Measurements from ENCODE around the gene CADM2. TPM values are rescaled to one million over a fixed set of nuclear protein-coding genes. Genes with fewer than 3 reads are reported as not detected.

The CADM2 gene
- total RNA-seq, 1 experiment from 2014 or later = 0.47 TPM

GRCh38 chr3:85672761-85673160 is 714.0 kb downstream of the CADM2 start:
- no peaks in the 10 kb centered on the region for H3K9me3 ChIP-seq (ENCODE audit: low read length)
- no peak overlapping the region for H2AFZ ChIP-seq (ENCODE audit: low read length)
- no peaks in the 10 kb centered on the region for H3K79me2 ChIP-seq (ENCODE audit: low read length)
- BruUV-seq (replicated peaks) = no TSS peak
- ATAC-seq (no peak), DNase-seq (no peak)
- H3K9ac ChIP-seq (ENCODE audit: low read length) = no peak overlapping the region
- intact Hi-C loops (cut with micrococcal nuclease) = no loop called here
- ChIA-PET CTCF (no interaction called here), POLR2A (ENCODE audit: unreplicated experiment) (no interaction called here)
- no peaks in the 10 kb centered on the region for H3F3A ChIP-seq (ENCODE audit: low read length, unreplicated experiment)
- H3K4me2 ChIP-seq (ENCODE audit: low read length) = no peak overlapping the region
- no peaks in the 10 kb centered on the region for H3K27me3 ChIP-seq (ENCODE audit: low read length)
- no peaks in the 10 kb centered on the region for H4K20me1 ChIP-seq (ENCODE audit: low read length)
- H3K4me1 ChIP-seq (ENCODE audit: insufficient read depth, low read length) = peaks cover 3% of the 10 kb centered on the region
- TF ChIP-seq EZH2 (IDR thresholded peaks at IDR 0.05; ENCODE audit: low read length, unreplicated experiment) (no peak), CTCF (conservative IDR thresholded peaks at IDR 0.05; ENCODE audit: low read depth, low read length) (no peak), EZH2phosphoT487 (IDR thresholded peaks at IDR 0.05; ENCODE audit: borderline replicate concordance, low read length) (no peak)
- no peaks in the 10 kb centered on the region for H3K9me2 ChIP-seq (replicated peaks; ENCODE audit: low read length)
- H3K27ac ChIP-seq (ENCODE audit: low read length) = no peak overlapping the region
- H3K4me3 ChIP-seq (ENCODE audit: low read length) = no peak overlapping the region
- H3K36me3 ChIP-seq (ENCODE audit: low read depth, low read length) = no peaks in the 10 kb centered on the region

- BruUV-seq (replicated peaks) = no TSS peak
- intact Hi-C loops (cut with micrococcal nuclease) = loop anchor here (2.0 kb wide), 1 partner anchor 80 kb away; no protein-coding TSS in a partner anchor
- Histone ChIP-seq H3K27ac (ENCODE audit: low read length) (peak overlapping the region; percentile 39), H3K9ac (ENCODE audit: low read length) (no peak overlapping the region), H3K36me3 (ENCODE audit: low read depth, low read length) (no peaks in the 10 kb centered on the region), H2AFZ (ENCODE audit: low read length) (no peak overlapping the region), H3K79me2 (ENCODE audit: low read length) (no peaks in the 10 kb centered on the region), H3K9me3 (ENCODE audit: low read length) (no peaks in the 10 kb centered on the region), H3K27me3 (ENCODE audit: low read length) (no peaks in the 10 kb centered on the region), H3K4me1 (ENCODE audit: insufficient read depth, low read length) (peaks cover 20% of the 10 kb centered on the region), H3K4me3 (ENCODE audit: low read length) (no peak overlapping the region), H3F3A (ENCODE audit: low read length, unreplicated experiment) (no peaks in the 10 kb centered on the region), H3K9me2 (replicated peaks; ENCODE audit: low read length) (no peaks in the 10 kb centered on the region), H3K4me2 (ENCODE audit: low read length) (no peak overlapping the region; the same call in 1 of the 2 replicates), H4K20me1 (ENCODE audit: low read length) (no peaks in the 10 kb centered on the region)
- DNase-seq (peak; percentile 90), ATAC-seq (peak; percentile 94)
- CTCF ChIA-PET = no interaction called here
- POLR2A ChIA-PET (ENCODE audit: unreplicated experiment) = interaction anchor here (0.6 kb wide), 1 partner anchor 637 kb away, joined by 3 read pairs; no protein-coding TSS in a partner anchor
- TF ChIP-seq CTCF (conservative IDR thresholded peaks at IDR 0.05; ENCODE audit: low read depth, low read length) (no peak), EZH2 (IDR thresholded peaks at IDR 0.05; ENCODE audit: low read length, unreplicated experiment) (no peak), EZH2phosphoT487 (IDR thresholded peaks at IDR 0.05; ENCODE audit: borderline replicate concordance, low read length) (no peak)
These were observed 719.9 kb downstream of the CADM2 start for GRCh38 chr3:85678713-85679112.

GRCh38 chr3:85681906-85682305 is 723.1 kb downstream of the CADM2 start:
- no peak for ATAC-seq
- no peak overlapping the region for H2AFZ ChIP-seq (ENCODE audit: low read length)
- no TSS peak for BruUV-seq (replicated peaks)
- no peak for TF ChIP-seq CTCF (conservative IDR thresholded peaks at IDR 0.05; ENCODE audit: low read depth, low read length)
- no peak for TF ChIP-seq EZH2phosphoT487 (IDR thresholded peaks at IDR 0.05; ENCODE audit: borderline replicate concordance, low read length)
- no peak for TF ChIP-seq EZH2 (IDR thresholded peaks at IDR 0.05; ENCODE audit: low read length, unreplicated experiment)
- H3K79me2 ChIP-seq (ENCODE audit: low read length) = no peaks in the 10 kb centered on the region
- H3K9me2 ChIP-seq (replicated peaks; ENCODE audit: low read length) = no peaks in the 10 kb centered on the region
- intact Hi-C loops (cut with micrococcal nuclease) = no loop called here
- H3K27ac ChIP-seq (ENCODE audit: low read length) = no peak overlapping the region
- H3K27me3 ChIP-seq (ENCODE audit: low read length) = no peaks in the 10 kb centered on the region
- H3K4me1 ChIP-seq (ENCODE audit: insufficient read depth, low read length) = peaks cover 20% of the 10 kb centered on the region
- DNase-seq = no peak
- no peaks in the 10 kb centered on the region for H4K20me1 ChIP-seq (ENCODE audit: low read length)
- ChIA-PET POLR2A (ENCODE audit: unreplicated experiment) (no interaction called here), CTCF (no interaction called here)
- no peak overlapping the region for H3K9ac ChIP-seq (ENCODE audit: low read length)
- H3K9me3 ChIP-seq (ENCODE audit: low read length) = no peaks in the 10 kb centered on the region
- H3K4me3 ChIP-seq (ENCODE audit: low read length) = no peak overlapping the region
- no peak overlapping the region for H3K4me2 ChIP-seq (ENCODE audit: low read length)
- no peaks in the 10 kb centered on the region for H3F3A ChIP-seq (ENCODE audit: low read length, unreplicated experiment)
- no peaks in the 10 kb centered on the region for H3K36me3 ChIP-seq (ENCODE audit: low read depth, low read length)
